OCI-LY7 (cell line): ENCODE data around the gene NDUFS4.

Experiments used
- EZH2phosphoT487 ChIP-seq: fragments of 200-600 bp; sonication (generic); IDR thresholded peaks from 2 replicates; pipeline ENCODE4 v1.6.1; 2018; ENCODE audit warnings: low read depth, borderline replicate concordance, mild to moderate bottlenecking, mixed run types, antibody characterized with exemption, low read length, moderate library complexity, mixed read lengths
- TF ChIP-seq, protein P1 (sequence below): fragments of 200-600 bp; sonication (generic); conservative IDR thresholded peaks from 2 replicates; pipeline ENCODE4 v1.5.1; 2014; ENCODE audit warnings: mild to moderate bottlenecking, antibody characterized with exemption, low read length, moderate library complexity, mixed read lengths

DNA sequence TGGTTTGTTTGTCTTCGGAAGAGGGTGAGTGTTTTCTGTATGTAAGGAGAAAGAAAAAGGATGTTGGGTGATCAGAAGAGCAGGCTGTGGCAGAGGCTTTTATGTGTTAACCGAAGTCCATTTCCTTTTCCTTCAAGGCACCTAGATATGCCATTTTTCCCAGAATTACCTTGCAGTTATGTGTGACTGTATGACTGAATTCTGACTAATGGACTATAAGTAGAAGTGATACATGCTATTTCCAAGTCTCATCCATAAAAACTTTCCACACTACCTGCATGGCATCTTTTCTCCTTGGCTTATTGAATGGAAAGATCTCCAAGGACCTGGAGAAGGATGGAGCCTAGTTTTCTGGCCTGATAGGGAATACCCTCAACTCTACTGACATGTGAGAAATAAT is 10.6 kb upstream of the NDUFS4 start:
- TF ChIP-seq, protein P1, sequence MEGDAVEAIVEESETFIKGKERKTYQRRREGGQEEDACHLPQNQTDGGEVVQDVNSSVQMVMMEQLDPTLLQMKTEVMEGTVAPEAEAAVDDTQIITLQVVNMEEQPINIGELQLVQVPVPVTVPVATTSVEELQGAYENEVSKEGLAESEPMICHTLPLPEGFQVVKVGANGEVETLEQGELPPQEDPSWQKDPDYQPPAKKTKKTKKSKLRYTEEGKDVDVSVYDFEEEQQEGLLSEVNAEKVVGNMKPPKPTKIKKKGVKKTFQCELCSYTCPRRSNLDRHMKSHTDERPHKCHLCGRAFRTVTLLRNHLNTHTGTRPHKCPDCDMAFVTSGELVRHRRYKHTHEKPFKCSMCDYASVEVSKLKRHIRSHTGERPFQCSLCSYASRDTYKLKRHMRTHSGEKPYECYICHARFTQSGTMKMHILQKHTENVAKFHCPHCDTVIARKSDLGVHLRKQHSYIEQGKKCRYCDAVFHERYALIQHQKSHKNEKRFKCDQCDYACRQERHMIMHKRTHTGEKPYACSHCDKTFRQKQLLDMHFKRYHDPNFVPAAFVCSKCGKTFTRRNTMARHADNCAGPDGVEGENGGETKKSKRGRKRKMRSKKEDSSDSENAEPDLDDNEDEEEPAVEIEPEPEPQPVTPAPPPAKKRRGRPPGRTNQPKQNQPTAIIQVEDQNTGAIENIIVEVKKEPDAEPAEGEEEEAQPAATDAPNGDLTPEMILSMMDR: no peak
- TF ChIP-seq EZH2phosphoT487: no peak
